Esophagus muscularis mucosa (tissue), 3 donors: ENCODE measurements around the gene SPOCK1.

ENCODE experiments used
- POLR2AphosphoS5 ChIP-seq, 2 donors: sonication (generic); formaldehyde crosslinking; IDR thresholded peaks; one replicate each; pipeline ENCODE4 v1.6.1; 2017; ENCODE audit warnings: antibody characterized with exemption in 2 of 2
- TF ChIP-seq, protein P1 (sequence below), 3 experiments: fragments of 200-600 bp in 2 of 3; fragments of 450-650 bp in 1 of 3; sonication (generic) in 2 of 3; IDR thresholded peaks; one replicate each; pipeline ENCODE4 v1.5.1; 2017 to 2019; ENCODE audit warnings: antibody characterized with exemption in 3 of 3, mild to moderate bottlenecking in 2 of 3, moderate library complexity in 1 of 3

DNA sequence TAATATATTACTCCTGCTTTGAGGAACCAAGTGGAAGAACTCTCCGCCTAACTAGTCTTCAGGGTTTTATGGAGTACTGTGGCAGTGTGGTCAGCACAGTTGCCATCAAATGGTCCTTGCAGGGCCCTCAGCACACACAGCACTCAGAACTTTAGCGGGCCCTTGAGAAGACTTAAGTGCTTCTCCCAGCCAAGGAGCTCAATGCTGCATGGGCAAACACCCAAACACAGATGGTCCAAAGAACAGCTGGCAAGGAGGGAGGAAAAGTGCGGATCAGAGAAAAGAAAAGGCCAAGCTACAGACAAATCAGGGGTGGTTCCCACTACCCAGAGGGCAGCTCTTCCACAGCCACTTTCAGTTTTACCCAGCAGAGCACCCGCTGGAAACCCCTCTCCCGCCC is 98.6 kb downstream of the SPOCK1 start:
- TF ChIP-seq, protein P1, sequence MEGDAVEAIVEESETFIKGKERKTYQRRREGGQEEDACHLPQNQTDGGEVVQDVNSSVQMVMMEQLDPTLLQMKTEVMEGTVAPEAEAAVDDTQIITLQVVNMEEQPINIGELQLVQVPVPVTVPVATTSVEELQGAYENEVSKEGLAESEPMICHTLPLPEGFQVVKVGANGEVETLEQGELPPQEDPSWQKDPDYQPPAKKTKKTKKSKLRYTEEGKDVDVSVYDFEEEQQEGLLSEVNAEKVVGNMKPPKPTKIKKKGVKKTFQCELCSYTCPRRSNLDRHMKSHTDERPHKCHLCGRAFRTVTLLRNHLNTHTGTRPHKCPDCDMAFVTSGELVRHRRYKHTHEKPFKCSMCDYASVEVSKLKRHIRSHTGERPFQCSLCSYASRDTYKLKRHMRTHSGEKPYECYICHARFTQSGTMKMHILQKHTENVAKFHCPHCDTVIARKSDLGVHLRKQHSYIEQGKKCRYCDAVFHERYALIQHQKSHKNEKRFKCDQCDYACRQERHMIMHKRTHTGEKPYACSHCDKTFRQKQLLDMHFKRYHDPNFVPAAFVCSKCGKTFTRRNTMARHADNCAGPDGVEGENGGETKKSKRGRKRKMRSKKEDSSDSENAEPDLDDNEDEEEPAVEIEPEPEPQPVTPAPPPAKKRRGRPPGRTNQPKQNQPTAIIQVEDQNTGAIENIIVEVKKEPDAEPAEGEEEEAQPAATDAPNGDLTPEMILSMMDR (IDR thresholded peaks at IDR 0.05) = no peak
- TF ChIP-seq POLR2AphosphoS5 (IDR thresholded peaks at IDR 0.05) = no peak
